ENCODE measurements around the gene GP2.

GRCh38 chr16:20329392-20330138, 2.3 kb upstream of the GP2 start:
- TF ChIP-seq HOXA7 (CRISPR knock-in tag; IDR thresholded peaks at IDR 0.05) (no peak), JUN (IDR thresholded peaks at IDR 0.05) (no peak), POLR2A (IDR thresholded peaks at IDR 0.05; ENCODE audit: low read length) (no peak), CTCF (IDR thresholded peaks at IDR 0.05) (no peak), E2F6 (IDR thresholded peaks at IDR 0.05; ENCODE audit: borderline replicate concordance, low read depth) (no peak), MAX (IDR thresholded peaks at IDR 0.05) (no peak), CHD4 (IDR thresholded peaks at IDR 0.05; ENCODE audit: borderline replicate concordance) (no peak), CBX2 (IDR thresholded peaks at IDR 0.05; ENCODE audit: borderline replicate concordance, low read depth) (no peak), HOXB5 (CRISPR knock-in tag; IDR thresholded peaks at IDR 0.05) (no peak), MYC (IDR thresholded peaks at IDR 0.05; ENCODE audit: borderline replicate concordance, low read length) (no peak), RAD21 (conservative IDR thresholded peaks at IDR 0.05 in 1 of 2, IDR thresholded peaks at IDR 0.05 in 1 of 2) (no peak), EP300 (IDR thresholded peaks at IDR 0.05) (no peak)

All from A549 (cell line).